Smooth muscle cell (in vitro differentiated cells): Measurements from ENCODE around the gene KIF3A. TPM values are rescaled to one million over a fixed set of nuclear protein-coding genes. Genes with fewer than 3 reads are reported as not detected.

Experiments
- DNase-seq: peaks from one replicate; lab custom pipeline; 2025; ENCODE audit not compliant: unreplicated experiment; lab: John Stamatoyannopoulos, UW
- H2AFZ ChIP-seq: fragments of 200-600 bp; sonication (generic); 2 replicates; pipeline ENCODE4 v1.6.0; 2016; ENCODE audit warnings: antibody characterized with exemption, low read depth, mild to moderate bottlenecking
- H3F3A ChIP-seq: fragments of 200-600 bp; sonication (generic); 2 replicates; pipeline ENCODE4 v1.6.0; 2017; ENCODE audit warnings: antibody characterized with exemption, low read depth
- H3K27ac ChIP-seq: fragments of 200-600 bp; sonication (generic); 2 replicates; pipeline ENCODE4 v1.5.1; 2016; ENCODE audit warnings: low read depth, mild to moderate bottlenecking
- H3K27me3 ChIP-seq: fragments of 200-600 bp; sonication (generic); 2 replicates; pipeline ENCODE4 v1.6.1; 2016; ENCODE audit warnings: low read depth, mild to moderate bottlenecking
- H3K36me3 ChIP-seq: fragments of 200-600 bp; sonication (generic); 2 replicates; pipeline ENCODE4 v1.5.1; 2016; ENCODE audit warnings: low read depth
- H3K4me1 ChIP-seq: fragments of 200-600 bp; sonication (generic); 2 replicates; pipeline ENCODE4 v1.5.1; 2016; ENCODE audit warnings: low read depth
- H3K4me2 ChIP-seq: fragments of 200-600 bp; sonication (generic); 2 replicates; pipeline ENCODE4 v1.6.0; 2016; ENCODE audit warnings: mild to moderate bottlenecking
- H3K4me3 ChIP-seq: fragments of 200-600 bp; sonication (generic); 2 replicates; pipeline ENCODE4 v1.5.1; 2016; ENCODE audit warnings: mild to moderate bottlenecking
- H3K79me2 ChIP-seq: fragments of 200-600 bp; sonication (generic); 2 replicates; pipeline ENCODE4 v1.6.0; 2016; ENCODE audit warnings: low read depth, mild to moderate bottlenecking
- H3K9ac ChIP-seq: fragments of 200-600 bp; sonication (generic); 2 replicates; pipeline ENCODE4 v1.6.0; 2016; ENCODE audit warnings: low read depth
- H3K9me3 ChIP-seq: fragments of 200-600 bp; sonication (generic); replicated peaks from 2 replicates; pipeline ENCODE4 v1.5.1; 2016; ENCODE audit warnings: low read depth
- H4K20me1 ChIP-seq: fragments of 200-600 bp; sonication (generic); 2 replicates; pipeline ENCODE4 v1.6.0; 2016; ENCODE audit warnings: low read depth
- WGBS: methylation state at CpG from one replicate; pipeline ENCODE4 v1.1.7; 2016; ENCODE audit warnings: low lambda C conversion rate; 5-methylcytosine and 5-hydroxymethylcytosine counted together
- polyA plus RNA-seq: library from polyadenylated mRNA; unstranded; fragments of >200 nt; fragmentation: Nextera tagmentation; extraction: Ambion mirVana; gene quantifications from 2 replicates; pipeline ENCODE4 v1.2.1, GENCODE V29; 2016
- total RNA-seq: library from RNA; depleted of rRNA; stranded (reverse); fragments of >200 nt; gene quantifications from 2 replicates; pipeline ENCODE4 v1.2.3, GENCODE V29; 2014
- TF ChIP-seq, protein P1 (sequence below): fragments of 200-600 bp; sonication (generic); IDR thresholded peaks from 2 replicates; pipeline ENCODE4 v1.5.1; 2017; ENCODE audit warnings: borderline replicate concordance, mild to moderate bottlenecking, antibody characterized with exemption; ENCODE audit not compliant: insufficient read depth, poor library complexity, severe bottlenecking

KIF3A gene
- total and polyA plus RNA-seq, 2 experiments from 2014 or later, result 12.6 to 21.4 TPM

DNA sequence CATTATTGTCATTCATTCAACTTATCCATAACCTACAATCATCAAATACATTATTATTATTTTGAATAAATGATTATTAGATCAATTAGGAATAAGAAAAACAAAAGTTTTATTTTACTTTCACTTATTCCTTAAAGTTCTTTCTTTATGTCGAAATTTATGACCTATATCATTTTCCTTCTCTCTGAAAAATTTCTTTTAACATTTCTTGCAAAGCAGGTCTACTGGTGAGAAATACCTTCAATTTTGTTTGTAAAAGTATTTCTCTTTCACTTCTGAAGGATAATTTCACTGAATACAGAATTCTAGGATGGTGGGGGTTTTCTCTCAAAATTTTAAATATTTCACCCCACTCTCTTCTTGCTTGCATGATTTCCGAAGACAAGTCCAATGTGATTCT is 7.3 kb upstream of the KIF3A start:
- Histone ChIP-seq H3K27me3 (peaks cover 55% of the 10 kb centered on the region), H3K4me1 (peaks cover 4% of the 10 kb centered on the region), H3K27ac (no peak overlapping the region), H3K9me3 (no peaks in the 10 kb centered on the region), H3K9ac (no peak overlapping the region), H3K4me2 (no peak overlapping the region), H3K36me3 (no peaks in the 10 kb centered on the region), H2AFZ (no peak overlapping the region), H3F3A (no peaks in the 10 kb centered on the region), H4K20me1 (no peaks in the 10 kb centered on the region), H3K79me2 (no peaks in the 10 kb centered on the region), H3K4me3 (no peak overlapping the region)
- WGBS, result 77% methylated on average over 2 of the region's 2 CpGs
- TF ChIP-seq, protein P1, sequence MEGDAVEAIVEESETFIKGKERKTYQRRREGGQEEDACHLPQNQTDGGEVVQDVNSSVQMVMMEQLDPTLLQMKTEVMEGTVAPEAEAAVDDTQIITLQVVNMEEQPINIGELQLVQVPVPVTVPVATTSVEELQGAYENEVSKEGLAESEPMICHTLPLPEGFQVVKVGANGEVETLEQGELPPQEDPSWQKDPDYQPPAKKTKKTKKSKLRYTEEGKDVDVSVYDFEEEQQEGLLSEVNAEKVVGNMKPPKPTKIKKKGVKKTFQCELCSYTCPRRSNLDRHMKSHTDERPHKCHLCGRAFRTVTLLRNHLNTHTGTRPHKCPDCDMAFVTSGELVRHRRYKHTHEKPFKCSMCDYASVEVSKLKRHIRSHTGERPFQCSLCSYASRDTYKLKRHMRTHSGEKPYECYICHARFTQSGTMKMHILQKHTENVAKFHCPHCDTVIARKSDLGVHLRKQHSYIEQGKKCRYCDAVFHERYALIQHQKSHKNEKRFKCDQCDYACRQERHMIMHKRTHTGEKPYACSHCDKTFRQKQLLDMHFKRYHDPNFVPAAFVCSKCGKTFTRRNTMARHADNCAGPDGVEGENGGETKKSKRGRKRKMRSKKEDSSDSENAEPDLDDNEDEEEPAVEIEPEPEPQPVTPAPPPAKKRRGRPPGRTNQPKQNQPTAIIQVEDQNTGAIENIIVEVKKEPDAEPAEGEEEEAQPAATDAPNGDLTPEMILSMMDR, result no peak
- DNase-seq, result no peak

DNA sequence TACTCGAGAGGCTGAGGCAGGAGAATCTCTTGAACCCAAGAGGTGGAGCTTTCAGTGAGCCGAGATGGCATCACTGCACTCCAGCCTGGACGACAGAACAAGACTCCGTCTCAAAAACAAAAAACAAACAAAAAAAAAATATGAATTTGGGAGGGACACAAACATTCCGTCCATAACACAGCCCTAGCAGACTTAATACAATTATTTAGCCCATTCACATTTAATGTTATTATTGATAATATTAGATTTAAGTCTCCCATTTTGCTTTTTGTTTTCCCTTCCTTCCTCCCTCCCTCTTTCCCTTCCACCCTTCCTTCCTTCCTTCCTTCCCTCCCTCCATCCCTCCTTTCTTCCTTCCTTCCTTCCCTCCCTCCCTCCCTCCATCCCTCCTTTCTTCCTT is 5.3 kb upstream of the KIF3A start:
- Histone ChIP-seq H3K36me3 (no peaks in the 10 kb centered on the region), H3K27me3 (peaks cover 35% of the 10 kb centered on the region), H3K9ac (no peak overlapping the region), H4K20me1 (no peaks in the 10 kb centered on the region), H3K79me2 (no peaks in the 10 kb centered on the region), H3K4me2 (no peak overlapping the region), H3K9me3 (no peaks in the 10 kb centered on the region), H3F3A (no peaks in the 10 kb centered on the region), H3K4me1 (peaks cover 4% of the 10 kb centered on the region), H3K4me3 (no peak overlapping the region), H3K27ac (no peak overlapping the region), H2AFZ (no peak overlapping the region)
- 94% methylated on average over 5 of the region's 5 CpGs for WGBS
- DNase-seq, result no peak
- TF ChIP-seq, protein P1, result no peak

DNA sequence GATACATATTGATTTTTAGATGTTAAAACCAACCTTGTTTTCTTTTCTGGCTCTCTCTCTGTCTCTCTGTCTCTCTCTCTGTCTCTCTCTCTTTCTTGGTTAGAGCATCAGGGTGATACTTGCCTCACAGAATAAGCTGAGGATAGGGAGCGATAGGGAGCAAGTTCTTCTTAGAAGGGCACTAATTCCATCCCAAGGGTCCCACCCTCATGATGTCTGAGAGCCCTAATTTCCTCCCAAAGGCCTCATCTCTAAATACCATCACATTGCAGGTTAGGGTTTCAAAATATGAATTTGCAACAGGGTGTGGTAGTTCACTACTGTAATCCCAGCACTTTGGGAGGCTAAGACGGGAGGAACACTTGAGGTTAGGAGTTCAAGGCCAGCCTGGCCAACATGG is 4.8 kb upstream of the KIF3A start:
- Histone ChIP-seq H3K27ac (no peak overlapping the region), H3F3A (no peaks in the 10 kb centered on the region), H3K4me3 (no peak overlapping the region), H3K27me3 (peaks cover 30% of the 10 kb centered on the region), H3K79me2 (no peaks in the 10 kb centered on the region), H3K9me3 (no peaks in the 10 kb centered on the region), H3K9ac (no peak overlapping the region), H3K4me2 (no peak overlapping the region), H2AFZ (no peak overlapping the region), H3K36me3 (no peaks in the 10 kb centered on the region), H3K4me1 (peaks cover 4% of the 10 kb centered on the region), H4K20me1 (no peaks in the 10 kb centered on the region)
- no peak for DNase-seq
- WGBS, result 91% methylated on average over 2 of the region's 2 CpGs
- TF ChIP-seq, protein P1, result no peak

DNA sequence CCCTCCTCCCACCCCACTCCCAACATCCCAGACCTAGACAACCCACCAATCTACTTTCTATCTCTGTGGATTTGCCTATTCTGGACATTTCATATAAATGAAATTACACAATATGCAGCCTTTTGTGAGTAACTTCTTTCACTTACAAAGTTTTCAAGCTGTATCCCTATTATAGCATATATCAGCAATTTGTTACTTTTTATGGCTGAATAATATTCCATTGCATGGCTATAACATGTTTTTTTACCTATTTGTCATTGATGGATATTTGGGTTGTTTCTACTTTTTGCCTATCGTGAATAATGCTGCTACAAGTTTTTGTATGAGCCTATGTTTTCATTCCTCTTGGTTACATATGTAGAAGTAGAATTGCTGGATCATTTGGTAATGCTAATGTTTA is 1.9 kb upstream of the KIF3A start:
- Histone ChIP-seq H3K9me3 (no peaks in the 10 kb centered on the region), H3K27me3 (peaks cover under 1% of the 10 kb centered on the region), H3K27ac (no peak overlapping the region), H3K79me2 (peaks cover 19% of the 10 kb centered on the region), H3K36me3 (no peaks in the 10 kb centered on the region), H3K9ac (no peak overlapping the region), H4K20me1 (no peaks in the 10 kb centered on the region), H3K4me3 (no peak overlapping the region), H3F3A (no peaks in the 10 kb centered on the region), H2AFZ (no peak overlapping the region), H3K4me2 (no peak overlapping the region), H3K4me1 (peaks cover 6% of the 10 kb centered on the region)
- no peak for DNase-seq
- 82% methylated on average over 1 of the region's 1 CpG for WGBS
- TF ChIP-seq, protein P1, result no peak
